ENCODE measurements around the gene NT5DC1.
"Not testable (repeated sequence)": the region's sequence is repeated elsewhere in the genome, so short reads cannot be mapped to it uniquely, and the experiment has no call there.

DNA sequence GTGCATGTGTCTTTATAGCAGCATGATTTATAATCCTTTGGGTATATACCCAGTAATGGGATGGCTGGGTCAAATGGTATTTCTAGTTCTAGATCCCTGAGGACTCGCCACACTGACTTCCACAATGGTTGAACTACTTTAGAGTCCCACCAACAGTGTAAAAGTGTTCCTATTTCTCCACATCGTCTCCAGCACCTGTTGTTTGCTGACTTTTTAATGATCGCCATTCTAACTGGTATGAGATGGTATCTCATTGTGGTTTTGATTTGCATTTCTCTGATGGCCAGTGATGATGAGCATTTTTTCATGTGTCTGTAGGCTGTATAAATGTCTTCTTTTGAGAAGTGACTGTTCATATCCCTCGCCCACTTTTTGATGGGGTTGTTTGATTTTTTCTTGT lies 184.3 kb downstream of the NT5DC1 start:
- TF ChIP-seq, protein P1, sequence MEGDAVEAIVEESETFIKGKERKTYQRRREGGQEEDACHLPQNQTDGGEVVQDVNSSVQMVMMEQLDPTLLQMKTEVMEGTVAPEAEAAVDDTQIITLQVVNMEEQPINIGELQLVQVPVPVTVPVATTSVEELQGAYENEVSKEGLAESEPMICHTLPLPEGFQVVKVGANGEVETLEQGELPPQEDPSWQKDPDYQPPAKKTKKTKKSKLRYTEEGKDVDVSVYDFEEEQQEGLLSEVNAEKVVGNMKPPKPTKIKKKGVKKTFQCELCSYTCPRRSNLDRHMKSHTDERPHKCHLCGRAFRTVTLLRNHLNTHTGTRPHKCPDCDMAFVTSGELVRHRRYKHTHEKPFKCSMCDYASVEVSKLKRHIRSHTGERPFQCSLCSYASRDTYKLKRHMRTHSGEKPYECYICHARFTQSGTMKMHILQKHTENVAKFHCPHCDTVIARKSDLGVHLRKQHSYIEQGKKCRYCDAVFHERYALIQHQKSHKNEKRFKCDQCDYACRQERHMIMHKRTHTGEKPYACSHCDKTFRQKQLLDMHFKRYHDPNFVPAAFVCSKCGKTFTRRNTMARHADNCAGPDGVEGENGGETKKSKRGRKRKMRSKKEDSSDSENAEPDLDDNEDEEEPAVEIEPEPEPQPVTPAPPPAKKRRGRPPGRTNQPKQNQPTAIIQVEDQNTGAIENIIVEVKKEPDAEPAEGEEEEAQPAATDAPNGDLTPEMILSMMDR (IDR thresholded peaks at IDR 0.05 in 4 of 5, conservative IDR thresholded peaks at IDR 0.05 in 1 of 5) = not testable (repeated sequence)
- TF ChIP-seq POLR2A (IDR thresholded peaks at IDR 0.05) = not testable (repeated sequence)
